ENCODE data around the gene PON2.

The PON2 gene

GRCh38 chr7:95425694-95426093, 9.1 kb downstream of the PON2 start (continued):
- TF ChIP-seq ZNF518A (tag by site-specific recombination; conservative IDR thresholded peaks at IDR 0.05; ENCODE audit: low read depth) (no peak), ZNF626 (tag by site-specific recombination; IDR thresholded peaks at IDR 0.05) (no peak), BCL11B (tag by site-specific recombination; IDR thresholded peaks at IDR 0.05; ENCODE audit: low read depth) (no peak), FEZF1 (tag by site-specific recombination; IDR thresholded peaks at IDR 0.05) (no peak), RBAK (tag by site-specific recombination; IDR thresholded peaks at IDR 0.05) (no peak), ZNF707 (tag by site-specific recombination; IDR thresholded peaks at IDR 0.05) (no peak), HOXA7 (CRISPR knock-in tag; IDR thresholded peaks at IDR 0.05; ENCODE audit: borderline replicate concordance) (no peak), ZNF155 (tag by site-specific recombination; IDR thresholded peaks at IDR 0.05) (no peak), ZNF174 (tag by site-specific recombination; IDR thresholded peaks at IDR 0.05) (no peak)
- TF ChIP-seq, protein P1, sequence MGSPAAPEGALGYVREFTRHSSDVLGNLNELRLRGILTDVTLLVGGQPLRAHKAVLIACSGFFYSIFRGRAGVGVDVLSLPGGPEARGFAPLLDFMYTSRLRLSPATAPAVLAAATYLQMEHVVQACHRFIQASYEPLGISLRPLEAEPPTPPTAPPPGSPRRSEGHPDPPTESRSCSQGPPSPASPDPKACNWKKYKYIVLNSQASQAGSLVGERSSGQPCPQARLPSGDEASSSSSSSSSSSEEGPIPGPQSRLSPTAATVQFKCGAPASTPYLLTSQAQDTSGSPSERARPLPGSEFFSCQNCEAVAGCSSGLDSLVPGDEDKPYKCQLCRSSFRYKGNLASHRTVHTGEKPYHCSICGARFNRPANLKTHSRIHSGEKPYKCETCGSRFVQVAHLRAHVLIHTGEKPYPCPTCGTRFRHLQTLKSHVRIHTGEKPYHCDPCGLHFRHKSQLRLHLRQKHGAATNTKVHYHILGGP (tag by site-specific recombination; IDR thresholded peaks at IDR 0.05) = no peak

DNA sequence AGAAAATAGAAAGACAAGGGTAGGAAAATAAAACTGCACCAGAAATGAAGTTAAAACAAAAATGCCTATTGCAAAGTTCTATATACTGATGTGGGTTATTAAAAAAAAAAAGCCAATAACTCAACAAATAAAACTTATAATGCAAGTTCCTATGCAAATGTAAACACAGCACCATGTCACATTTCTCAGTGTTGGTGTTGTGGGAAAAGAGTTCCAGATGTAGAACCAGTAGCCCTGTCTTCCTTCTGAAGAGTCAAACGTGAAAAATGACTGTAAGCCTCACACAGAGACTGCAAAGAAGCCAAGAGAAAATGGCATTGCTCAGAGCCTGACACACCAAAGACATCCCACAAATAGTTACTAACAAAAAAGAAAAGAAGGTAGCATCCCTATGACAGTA, 10.1 kb downstream of the PON2 start:
- ChIA-PET CTCF (no interaction called here), POLR2A (no interaction called here)
- Histone ChIP-seq H3K27ac (ENCODE audit: extremely low read depth, low read depth, low read length) (no peak overlapping the region), H3K4me3 (ENCODE audit: low read depth, low read length) (no peak overlapping the region), H3K9me3 (ENCODE audit: control insufficient read depth, insufficient read depth, low read depth, low read length) (no peaks in the 10 kb centered on the region), H3K4me1 (ENCODE audit: control insufficient read depth, insufficient read depth, low read length) (no peaks in the 10 kb centered on the region), H3K36me3 (ENCODE audit: control insufficient read depth in 2 of 2, insufficient read depth in 1 of 2, low read length in 2 of 2) (peaks cover 0 to 4% of the 10 kb centered on the region in 2 experiments; a peak in 1 of 3 replicates)
- TF ChIP-seq GLIS1 (tag by site-specific recombination; IDR thresholded peaks at IDR 0.05) (no peak), BCL11B (tag by site-specific recombination; IDR thresholded peaks at IDR 0.05; ENCODE audit: low read depth) (no peak), ZNF747 (tag by site-specific recombination; IDR thresholded peaks at IDR 0.05) (no peak), ZNF23 (tag by site-specific recombination; IDR thresholded peaks at IDR 0.05; ENCODE audit: borderline replicate concordance) (no peak)

DNA sequence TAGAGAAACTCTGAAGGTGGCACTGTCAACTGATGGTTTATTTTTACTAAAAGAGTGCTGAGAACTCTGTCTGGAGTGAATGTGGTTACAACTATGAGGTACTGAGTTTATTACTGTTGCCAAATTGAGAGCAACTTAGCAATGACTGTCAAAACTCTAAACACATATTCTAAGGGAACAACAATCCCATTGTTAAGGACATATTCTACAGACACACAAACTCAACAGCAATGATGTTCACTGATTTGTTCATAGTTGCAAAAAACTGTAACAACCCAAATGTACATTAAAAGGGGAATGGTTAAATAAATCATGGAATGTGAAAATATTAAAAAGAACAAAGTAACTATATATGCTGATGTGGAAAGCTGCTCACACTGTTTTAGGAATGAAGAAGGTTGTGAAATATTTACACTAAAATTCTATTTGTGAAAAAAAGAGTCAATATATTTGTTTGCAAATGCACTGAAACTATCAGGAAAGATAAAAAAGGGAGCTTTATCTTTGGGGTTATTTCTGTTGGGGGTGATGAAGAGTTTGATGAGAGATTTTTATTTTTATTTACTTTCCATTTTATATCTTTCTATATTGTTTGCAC, 12.9 kb downstream of the PON2 start:
- no peak overlapping the region for H3K27ac ChIP-seq (ENCODE audit: extremely low read depth, low read depth, low read length)
- no peaks in the 10 kb centered on the region for H3K9me3 ChIP-seq (ENCODE audit: control insufficient read depth, insufficient read depth, low read depth, low read length)
- CTCF ChIA-PET = no interaction called here
- no peak overlapping the region for H3K4me3 ChIP-seq (ENCODE audit: low read depth, low read length)
- TF ChIP-seq ZNF692 (tag by site-specific recombination; IDR thresholded peaks at IDR 0.05) = no peak
- TF ChIP-seq PATZ1 (tag by site-specific recombination; IDR thresholded peaks at IDR 0.05) = no peak
- TF ChIP-seq ZBTB20 (tag by site-specific recombination; IDR thresholded peaks at IDR 0.05) = no peak
- TF ChIP-seq, protein P2, sequence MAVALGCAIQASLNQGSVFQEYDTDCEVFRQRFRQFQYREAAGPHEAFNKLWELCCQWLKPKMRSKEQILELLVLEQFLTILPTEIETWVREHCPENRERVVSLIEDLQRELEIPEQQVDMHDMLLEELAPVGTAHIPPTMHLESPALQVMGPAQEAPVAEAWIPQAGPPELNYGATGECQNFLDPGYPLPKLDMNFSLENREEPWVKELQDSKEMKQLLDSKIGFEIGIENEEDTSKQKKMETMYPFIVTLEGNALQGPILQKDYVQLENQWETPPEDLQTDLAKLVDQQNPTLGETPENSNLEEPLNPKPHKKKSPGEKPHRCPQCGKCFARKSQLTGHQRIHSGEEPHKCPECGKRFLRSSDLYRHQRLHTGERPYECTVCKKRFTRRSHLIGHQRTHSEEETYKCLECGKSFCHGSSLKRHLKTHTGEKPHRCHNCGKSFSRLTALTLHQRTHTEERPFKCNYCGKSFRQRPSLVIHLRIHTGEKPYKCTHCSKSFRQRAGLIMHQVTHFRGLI (tag by site-specific recombination; IDR thresholded peaks at IDR 0.05) = no peak
- TF ChIP-seq GLIS1 (tag by site-specific recombination; IDR thresholded peaks at IDR 0.05) = no peak
- no peak for TF ChIP-seq ZNF354C (tag by site-specific recombination; IDR thresholded peaks at IDR 0.05; ENCODE audit: borderline replicate concordance, low read depth)
- no peak for TF ChIP-seq TCF7L2 (IDR thresholded peaks at IDR 0.05; ENCODE audit: borderline replicate concordance, low read depth, low read length)
- TF ChIP-seq YY2 (tag by site-specific recombination; IDR thresholded peaks at IDR 0.05) = no peak
- no peak for TF ChIP-seq ZNF184 (tag by site-specific recombination; IDR thresholded peaks at IDR 0.05)
- peaks cover 0 to 4% of the 10 kb centered on the region in 2 experiments; a peak in 1 of 3 replicates for H3K36me3 ChIP-seq (ENCODE audit: control insufficient read depth in 2 of 2, insufficient read depth in 1 of 2, low read length in 2 of 2)
- H3K4me1 ChIP-seq (ENCODE audit: control insufficient read depth, insufficient read depth, low read length) = no peaks in the 10 kb centered on the region
- POLR2A ChIA-PET = no interaction called here
